ENCODE measurements around the gene TASP1. TPM values are rescaled to one million over a fixed set of nuclear protein-coding genes. Genes with fewer than 3 reads are reported as not detected.
A peak's percentile ranks its signal among the peaks of the same experiment; 100 is the strongest.

Gene TASP1
- total RNA-seq, 4 donors from 2014 or later = 15.2 to 21.3 (median 17.8) TPM

DNA sequence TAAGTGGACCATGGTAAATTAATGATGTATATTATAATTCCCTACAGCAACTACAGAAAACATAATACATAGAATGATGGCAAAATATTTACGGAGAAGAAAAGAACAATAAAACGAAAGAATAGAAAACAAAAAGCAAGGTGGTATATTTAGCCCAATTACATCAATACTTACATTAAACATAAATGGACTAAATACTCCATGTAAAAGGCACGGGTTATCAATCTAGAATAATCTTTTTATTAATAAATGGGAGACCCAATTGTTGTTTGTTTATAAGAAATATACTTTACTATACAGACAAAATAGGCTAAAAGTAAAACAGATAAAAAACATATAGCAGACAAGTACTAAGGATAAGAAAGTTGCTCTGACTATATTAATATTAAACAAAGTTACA is 137.2 kb downstream of the TASP1 start:
- Histone ChIP-seq H3K27ac (no peak overlapping the region), H3K9me3 (peaks cover 0 to 67% (median 0%) of the 10 kb centered on the region in 3 donors), H3K4me1 (no peaks in the 10 kb centered on the region), H3K4me3 (no peak overlapping the region), H3K36me3 (peaks cover 0 to 19% of the 10 kb centered on the region in 2 donors), H3K27me3 (no peaks in the 10 kb centered on the region)
- ATAC-seq = no peak
- no peak for TF ChIP-seq EP300 (IDR thresholded peaks at IDR 0.05)
- TF ChIP-seq, protein P1, sequence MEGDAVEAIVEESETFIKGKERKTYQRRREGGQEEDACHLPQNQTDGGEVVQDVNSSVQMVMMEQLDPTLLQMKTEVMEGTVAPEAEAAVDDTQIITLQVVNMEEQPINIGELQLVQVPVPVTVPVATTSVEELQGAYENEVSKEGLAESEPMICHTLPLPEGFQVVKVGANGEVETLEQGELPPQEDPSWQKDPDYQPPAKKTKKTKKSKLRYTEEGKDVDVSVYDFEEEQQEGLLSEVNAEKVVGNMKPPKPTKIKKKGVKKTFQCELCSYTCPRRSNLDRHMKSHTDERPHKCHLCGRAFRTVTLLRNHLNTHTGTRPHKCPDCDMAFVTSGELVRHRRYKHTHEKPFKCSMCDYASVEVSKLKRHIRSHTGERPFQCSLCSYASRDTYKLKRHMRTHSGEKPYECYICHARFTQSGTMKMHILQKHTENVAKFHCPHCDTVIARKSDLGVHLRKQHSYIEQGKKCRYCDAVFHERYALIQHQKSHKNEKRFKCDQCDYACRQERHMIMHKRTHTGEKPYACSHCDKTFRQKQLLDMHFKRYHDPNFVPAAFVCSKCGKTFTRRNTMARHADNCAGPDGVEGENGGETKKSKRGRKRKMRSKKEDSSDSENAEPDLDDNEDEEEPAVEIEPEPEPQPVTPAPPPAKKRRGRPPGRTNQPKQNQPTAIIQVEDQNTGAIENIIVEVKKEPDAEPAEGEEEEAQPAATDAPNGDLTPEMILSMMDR (IDR thresholded peaks at IDR 0.05) = no peak
- no peak for TF ChIP-seq POLR2AphosphoS5 (IDR thresholded peaks at IDR 0.05)
- no peak for TF ChIP-seq POLR2A (IDR thresholded peaks at IDR 0.05)
- WGBS, 2 donors (ENCODE audit: low coverage in 1 of 2) = 94 to 97% methylated on average over 3 of the region's 3 CpGs

GRCh38 chr20:13494019-13494418 is 144.7 kb downstream of the TASP1 start:
- no peak for ATAC-seq

GRCh38 chr20:13493143-13493542 is 145.6 kb downstream of the TASP1 start:
- Histone ChIP-seq H3K9me3 (peaks cover 0 to 13% (median 0%) of the 10 kb centered on the region in 3 donors), H3K4me3 (no peak overlapping the region), H3K27me3 (no peaks in the 10 kb centered on the region), H3K4me1 (peaks cover 4 to 52% (median 16%) of the 10 kb centered on the region in 3 donors), H3K27ac (peak overlapping the region in 3 of 4 donors; percentile 18 to 57 (median 47)), H3K36me3 (no peaks in the 10 kb centered on the region)
- 50 to 69% methylated on average over 2 of the region's 2 CpGs for WGBS, 2 donors (ENCODE audit: low coverage in 1 of 2)
- TF ChIP-seq POLR2A (IDR thresholded peaks at IDR 0.05) (no peak), POLR2AphosphoS5 (IDR thresholded peaks at IDR 0.05) (no peak), EP300 (IDR thresholded peaks at IDR 0.05) (no peak)
- TF ChIP-seq, protein P1 (IDR thresholded peaks at IDR 0.05) = no peak
- ATAC-seq = no peak

More at GRCh38 chr20:13494019-13494418, 144.7 kb downstream of the TASP1 start:
- Histone ChIP-seq H3K4me1 (peaks cover 4 to 52% (median 16%) of the 10 kb centered on the region in 3 donors), H3K9me3 (peaks cover 0 to 16% (median 0%) of the 10 kb centered on the region in 3 donors), H3K27me3 (no peaks in the 10 kb centered on the region), H3K4me3 (no peak overlapping the region), H3K36me3 (no peaks in the 10 kb centered on the region), H3K27ac (peak overlapping the region in 3 of 4 donors; percentile 13 to 57 (median 18))
- no peak for TF ChIP-seq POLR2A (IDR thresholded peaks at IDR 0.05)
- TF ChIP-seq, protein P1 (IDR thresholded peaks at IDR 0.05) = no peak
- TF ChIP-seq POLR2AphosphoS5 (IDR thresholded peaks at IDR 0.05) = no peak
- no peak for TF ChIP-seq EP300 (IDR thresholded peaks at IDR 0.05)

- WGBS, 2 donors (ENCODE audit: low coverage in 1 of 2) = 8 to 23% methylated on average over 3 of the region's 3 CpGs
- no peak overlapping the region for H3K4me3 ChIP-seq
- H3K27me3 ChIP-seq = no peaks in the 10 kb centered on the region
- TF ChIP-seq, protein P1 (IDR thresholded peaks at IDR 0.05) = peak in 3 of 4 experiments; percentile 2 to 59 (median 53)
- TF ChIP-seq POLR2A (IDR thresholded peaks at IDR 0.05) (no peak), POLR2AphosphoS5 (IDR thresholded peaks at IDR 0.05) (peak; percentile 80), EP300 (IDR thresholded peaks at IDR 0.05) (peak; percentile 4)
- ATAC-seq = peak; percentile 91
- peaks cover 0 to 3% (median 0%) of the 10 kb centered on the region in 3 donors for H3K9me3 ChIP-seq
- peak overlapping the region; percentile 68 to 88 (median 74) for H3K27ac ChIP-seq
- peaks cover 4 to 52% (median 16%) of the 10 kb centered on the region in 3 donors for H3K4me1 ChIP-seq
- no peaks in the 10 kb centered on the region for H3K36me3 ChIP-seq
Observed at GRCh38 chr20:13492001-13492481, 146.7 kb downstream of the TASP1 start.

- WGBS, 2 donors (ENCODE audit: low coverage in 1 of 2) = 77 to 100% methylated on average over 3 of the region's 3 CpGs
- no peaks in the 10 kb centered on the region for H3K27me3 ChIP-seq
- no peak overlapping the region for H3K27ac ChIP-seq
- no peaks in the 10 kb centered on the region for H3K9me3 ChIP-seq
- TF ChIP-seq POLR2A (IDR thresholded peaks at IDR 0.05) (no peak), EP300 (IDR thresholded peaks at IDR 0.05) (no peak), POLR2AphosphoS5 (IDR thresholded peaks at IDR 0.05) (no peak)
- TF ChIP-seq, protein P1 (IDR thresholded peaks at IDR 0.05) = no peak
- H3K36me3 ChIP-seq = peaks cover 0 to 8% of the 10 kb centered on the region in 2 donors
- no peak for ATAC-seq
- no peak overlapping the region for H3K4me3 ChIP-seq
- H3K4me1 ChIP-seq = peaks cover 4 to 21% (median 16%) of the 10 kb centered on the region in 3 donors
Observed at GRCh38 chr20:13487202-13487601, 151.5 kb downstream of the TASP1 start.
